DND-41 (cell line): ENCODE measurements around the gene INPP5K.

ENCODE experiments used
- EZH2 ChIP-seq: IDR thresholded peaks from 3 replicates; pipeline ENCODE4 v1.6.1; 2012; ENCODE audit warnings: borderline replicate concordance, low read depth, mild to moderate bottlenecking, moderate library complexity, low read length, inconsistent platforms; ENCODE audit not compliant: severe bottlenecking
- TF ChIP-seq, protein P1 (sequence below): IDR thresholded peaks from 2 replicates; pipeline ENCODE4 v1.5.1; 2012; ENCODE audit warnings: borderline replicate concordance, low read length, moderate library complexity, mild to moderate bottlenecking; ENCODE audit not compliant: poor library complexity, severe bottlenecking; ENCODE audit errors: extremely low read depth

- TF ChIP-seq, protein P1, sequence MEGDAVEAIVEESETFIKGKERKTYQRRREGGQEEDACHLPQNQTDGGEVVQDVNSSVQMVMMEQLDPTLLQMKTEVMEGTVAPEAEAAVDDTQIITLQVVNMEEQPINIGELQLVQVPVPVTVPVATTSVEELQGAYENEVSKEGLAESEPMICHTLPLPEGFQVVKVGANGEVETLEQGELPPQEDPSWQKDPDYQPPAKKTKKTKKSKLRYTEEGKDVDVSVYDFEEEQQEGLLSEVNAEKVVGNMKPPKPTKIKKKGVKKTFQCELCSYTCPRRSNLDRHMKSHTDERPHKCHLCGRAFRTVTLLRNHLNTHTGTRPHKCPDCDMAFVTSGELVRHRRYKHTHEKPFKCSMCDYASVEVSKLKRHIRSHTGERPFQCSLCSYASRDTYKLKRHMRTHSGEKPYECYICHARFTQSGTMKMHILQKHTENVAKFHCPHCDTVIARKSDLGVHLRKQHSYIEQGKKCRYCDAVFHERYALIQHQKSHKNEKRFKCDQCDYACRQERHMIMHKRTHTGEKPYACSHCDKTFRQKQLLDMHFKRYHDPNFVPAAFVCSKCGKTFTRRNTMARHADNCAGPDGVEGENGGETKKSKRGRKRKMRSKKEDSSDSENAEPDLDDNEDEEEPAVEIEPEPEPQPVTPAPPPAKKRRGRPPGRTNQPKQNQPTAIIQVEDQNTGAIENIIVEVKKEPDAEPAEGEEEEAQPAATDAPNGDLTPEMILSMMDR: no peak
- no peak for TF ChIP-seq EZH2
Measured at GRCh38 chr17:1446201-1446600, 70.2 kb downstream of the INPP5K start.
